B cell (primary cell): ENCODE data around the gene KIF3A.

Experiments
- EZH2 ChIP-seq: IDR thresholded peaks from 2 replicates; pipeline ENCODE4 v1.6.1; 2012; ENCODE audit warnings: borderline replicate concordance, low read depth, mild to moderate bottlenecking, moderate library complexity, low read length; ENCODE audit not compliant: insufficient read depth, poor library complexity, severe bottlenecking
- TF ChIP-seq, protein P1 (sequence below): fragments of 200-600 bp; IDR thresholded peaks from one replicate; pipeline ENCODE4 v1.8.0; 2022; ENCODE audit warnings: antibody characterized with exemption, mild to moderate bottlenecking

DNA sequence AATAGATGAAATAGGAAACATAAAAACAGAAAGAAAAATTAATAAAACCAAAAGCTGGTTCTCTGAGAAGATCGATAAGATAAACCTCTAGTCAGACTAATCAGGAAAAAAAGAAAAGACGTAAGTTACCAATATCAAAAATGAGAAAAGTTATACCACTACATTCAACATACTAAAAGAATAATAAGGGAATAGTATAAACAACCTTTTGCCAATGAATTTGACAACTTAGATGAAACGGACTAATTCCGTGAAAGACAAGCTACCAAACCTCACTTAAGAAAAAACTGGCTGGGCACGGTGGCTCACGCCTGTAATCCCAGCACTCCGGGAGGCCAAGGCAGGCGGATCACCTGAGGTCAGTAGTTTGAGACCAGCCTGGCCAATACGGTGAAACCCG is 7.5 kb downstream of the KIF3A start:
- TF ChIP-seq, protein P1, sequence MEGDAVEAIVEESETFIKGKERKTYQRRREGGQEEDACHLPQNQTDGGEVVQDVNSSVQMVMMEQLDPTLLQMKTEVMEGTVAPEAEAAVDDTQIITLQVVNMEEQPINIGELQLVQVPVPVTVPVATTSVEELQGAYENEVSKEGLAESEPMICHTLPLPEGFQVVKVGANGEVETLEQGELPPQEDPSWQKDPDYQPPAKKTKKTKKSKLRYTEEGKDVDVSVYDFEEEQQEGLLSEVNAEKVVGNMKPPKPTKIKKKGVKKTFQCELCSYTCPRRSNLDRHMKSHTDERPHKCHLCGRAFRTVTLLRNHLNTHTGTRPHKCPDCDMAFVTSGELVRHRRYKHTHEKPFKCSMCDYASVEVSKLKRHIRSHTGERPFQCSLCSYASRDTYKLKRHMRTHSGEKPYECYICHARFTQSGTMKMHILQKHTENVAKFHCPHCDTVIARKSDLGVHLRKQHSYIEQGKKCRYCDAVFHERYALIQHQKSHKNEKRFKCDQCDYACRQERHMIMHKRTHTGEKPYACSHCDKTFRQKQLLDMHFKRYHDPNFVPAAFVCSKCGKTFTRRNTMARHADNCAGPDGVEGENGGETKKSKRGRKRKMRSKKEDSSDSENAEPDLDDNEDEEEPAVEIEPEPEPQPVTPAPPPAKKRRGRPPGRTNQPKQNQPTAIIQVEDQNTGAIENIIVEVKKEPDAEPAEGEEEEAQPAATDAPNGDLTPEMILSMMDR: no peak
- no peak for TF ChIP-seq EZH2
